GM18873 (cell line): ENCODE results near the gene KLHL33.

Experiments
- ATAC-seq: cut with Tn5 transposase; IDR thresholded peaks from one replicate; pipeline ENCODE4 v1.9.1; 2021; ENCODE audit warnings: mild to moderate bottlenecking, moderate library complexity, moderate number of reproducible peaks; ENCODE audit not compliant: unreplicated experiment, low FRiP score

The KLHL33 gene, protein sequence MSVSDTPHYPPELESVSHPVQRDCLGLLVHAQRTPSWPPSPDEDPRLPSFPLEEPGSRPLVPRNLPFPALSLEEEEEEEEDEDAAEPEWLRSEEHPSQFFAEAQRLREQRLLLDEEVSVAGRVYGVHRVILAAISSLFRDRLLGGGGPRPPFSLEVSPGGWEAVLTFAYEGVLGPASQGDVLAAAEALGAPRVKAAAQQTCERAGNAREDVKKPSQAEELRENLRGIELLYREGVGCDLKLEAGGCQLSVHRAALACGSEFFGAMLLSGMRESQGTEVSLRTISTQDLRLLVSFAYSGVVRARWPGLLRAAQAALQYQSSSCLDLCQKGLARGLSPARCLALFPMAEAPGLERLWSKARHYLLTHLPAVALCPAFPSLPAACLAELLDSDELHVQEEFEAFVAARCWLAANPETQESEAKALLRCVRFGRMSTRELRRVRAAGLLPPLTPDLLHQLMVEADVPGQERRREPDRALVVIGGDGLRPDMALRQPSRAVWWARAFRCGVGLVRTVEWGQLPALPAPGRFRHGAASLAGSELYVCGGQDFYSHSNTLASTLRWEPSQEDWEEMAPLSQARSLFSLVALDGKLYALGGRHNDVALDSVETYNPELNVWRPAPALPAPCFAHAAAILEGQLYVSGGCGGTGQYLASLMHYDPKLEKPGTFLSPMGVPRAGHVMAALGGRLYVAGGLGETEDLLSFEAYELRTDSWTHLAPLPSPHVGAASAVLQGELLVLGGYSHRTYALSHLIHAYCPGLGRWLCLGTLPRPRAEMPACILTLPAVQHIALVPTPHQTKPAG

DNA sequence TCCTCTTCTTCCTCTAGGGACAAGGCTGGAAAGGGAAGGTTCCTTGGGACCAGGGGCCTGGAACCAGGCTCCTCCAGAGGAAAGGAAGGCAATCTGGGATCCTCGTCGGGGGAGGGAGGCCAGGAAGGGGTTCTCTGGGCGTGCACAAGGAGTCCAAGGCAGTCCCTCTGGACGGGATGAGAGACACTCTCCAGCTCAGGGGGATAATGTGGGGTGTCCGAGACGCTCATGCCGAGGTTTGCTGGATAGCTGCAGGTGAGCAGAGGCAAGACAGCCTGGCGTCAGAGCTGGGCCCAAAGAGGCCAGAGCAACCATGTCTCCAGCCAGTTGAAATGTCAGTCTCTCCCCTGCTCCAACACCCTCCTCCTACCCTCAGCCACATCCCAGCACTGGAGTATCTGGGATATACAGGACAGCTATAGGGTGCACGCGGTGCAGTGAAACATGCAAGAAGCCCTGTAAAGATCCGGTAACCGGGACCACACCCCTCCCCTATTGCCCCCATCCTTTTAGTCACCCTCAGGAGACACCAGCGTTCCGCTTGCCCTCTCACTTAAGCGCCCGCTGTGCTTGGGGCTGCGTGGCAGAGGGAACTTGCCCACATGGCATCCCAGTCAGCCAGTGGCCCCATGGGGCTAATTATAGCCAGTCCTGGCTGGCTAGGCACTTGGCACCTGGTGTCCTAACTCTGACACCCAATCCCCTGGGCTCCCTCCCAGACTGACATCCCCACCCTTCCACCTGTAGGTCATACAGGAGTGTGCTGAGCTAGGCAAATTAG is at the start of gene KLHL33:
Gene KLHL33 (minus strand): TSS at position 585 of the 781 bp plus-strand sequence. CDS start 355 bp downstream, at position 230.
- no peak for ATAC-seq

DNA sequence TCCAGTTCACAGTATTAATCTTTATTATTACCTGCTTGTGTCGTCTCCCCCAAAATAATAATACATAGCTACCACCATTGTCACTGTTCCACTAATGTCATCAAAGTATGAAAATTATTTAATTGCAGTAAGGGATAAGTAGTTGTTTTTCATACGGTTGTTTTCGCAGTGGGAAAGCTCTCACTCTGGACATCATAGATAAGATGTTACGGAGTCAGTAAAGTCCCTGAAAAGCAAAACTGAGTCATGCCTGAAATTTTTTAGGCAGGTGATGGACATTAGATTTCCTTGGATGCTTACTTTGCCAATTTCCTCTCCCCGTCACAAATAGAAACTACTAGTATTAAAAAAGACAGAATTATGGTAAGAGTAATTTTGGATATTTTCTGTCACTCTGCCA is 46.4 kb upstream of the KLHL33 start:
- no peak for ATAC-seq

DNA sequence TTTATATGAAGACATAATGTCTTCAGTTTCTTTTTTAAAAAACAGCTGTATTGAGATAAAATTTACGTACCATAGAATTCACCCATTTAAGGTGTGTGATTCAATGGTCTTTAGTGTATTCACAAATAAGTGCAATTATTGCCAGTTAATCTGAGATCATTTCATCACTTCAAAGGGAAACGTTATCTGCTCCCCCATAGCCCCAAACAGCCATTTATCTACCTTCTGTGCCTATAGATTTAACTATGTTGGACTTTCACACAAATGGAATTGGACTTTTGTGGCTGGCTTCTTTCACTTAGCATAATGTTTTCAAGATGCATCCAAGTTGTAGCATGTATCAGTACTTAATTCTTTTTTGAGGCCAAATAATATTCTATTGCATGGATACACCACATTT is 42.9 kb upstream of the KLHL33 start:
- ATAC-seq: no peak

DNA sequence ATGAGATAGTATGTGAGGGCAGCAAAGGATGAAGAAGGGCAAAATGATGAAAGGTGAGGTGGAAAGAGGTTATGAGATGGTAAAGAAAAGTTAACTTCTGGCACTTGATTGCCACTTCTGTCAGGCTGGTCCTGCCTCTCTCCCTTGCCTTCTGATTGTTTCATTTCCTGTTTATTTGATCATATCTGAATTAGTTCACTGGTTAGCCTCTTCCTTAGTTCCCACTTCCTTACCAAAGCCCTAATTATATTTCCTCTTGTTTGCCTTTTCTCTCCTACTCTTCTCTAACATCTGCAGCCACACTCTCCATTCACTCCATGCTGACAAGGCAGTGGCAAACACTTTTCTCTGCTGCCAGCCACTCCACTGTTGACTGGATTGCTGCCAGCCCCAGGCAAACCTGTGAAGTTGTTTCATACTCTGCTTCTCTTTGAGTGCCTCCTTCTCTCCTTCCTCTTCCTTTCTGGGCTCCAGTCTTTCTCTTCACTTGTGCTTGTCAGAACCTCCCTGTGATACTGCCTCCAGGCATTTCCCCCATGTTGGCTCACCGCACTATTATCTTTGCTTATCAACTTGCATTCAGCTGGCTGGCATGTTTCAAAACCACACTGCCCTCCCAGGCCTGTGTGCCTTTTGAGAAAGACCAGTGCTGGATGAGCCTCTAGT is 41.4 kb upstream of the KLHL33 start:
- ATAC-seq: no peak

DNA sequence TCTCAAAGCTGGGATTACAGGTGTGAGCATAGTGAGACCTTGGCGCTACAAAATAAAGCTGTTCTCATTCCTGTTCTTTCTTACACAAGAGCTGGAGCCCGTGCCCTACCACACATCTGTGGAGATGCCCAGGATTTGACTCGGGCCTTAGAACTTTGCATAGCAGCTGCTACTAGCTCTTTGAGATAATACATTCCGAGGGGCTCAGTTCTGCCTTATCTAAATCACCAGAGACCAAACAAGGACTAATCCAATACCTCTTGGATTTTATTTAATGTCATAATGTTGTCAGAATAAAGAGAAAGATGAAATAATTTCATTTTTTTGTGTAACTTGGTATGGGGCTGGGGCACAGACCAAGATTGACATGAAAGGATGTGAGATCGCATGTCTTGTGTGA is 40.8 kb upstream of the KLHL33 start:
- ATAC-seq: no peak

DNA sequence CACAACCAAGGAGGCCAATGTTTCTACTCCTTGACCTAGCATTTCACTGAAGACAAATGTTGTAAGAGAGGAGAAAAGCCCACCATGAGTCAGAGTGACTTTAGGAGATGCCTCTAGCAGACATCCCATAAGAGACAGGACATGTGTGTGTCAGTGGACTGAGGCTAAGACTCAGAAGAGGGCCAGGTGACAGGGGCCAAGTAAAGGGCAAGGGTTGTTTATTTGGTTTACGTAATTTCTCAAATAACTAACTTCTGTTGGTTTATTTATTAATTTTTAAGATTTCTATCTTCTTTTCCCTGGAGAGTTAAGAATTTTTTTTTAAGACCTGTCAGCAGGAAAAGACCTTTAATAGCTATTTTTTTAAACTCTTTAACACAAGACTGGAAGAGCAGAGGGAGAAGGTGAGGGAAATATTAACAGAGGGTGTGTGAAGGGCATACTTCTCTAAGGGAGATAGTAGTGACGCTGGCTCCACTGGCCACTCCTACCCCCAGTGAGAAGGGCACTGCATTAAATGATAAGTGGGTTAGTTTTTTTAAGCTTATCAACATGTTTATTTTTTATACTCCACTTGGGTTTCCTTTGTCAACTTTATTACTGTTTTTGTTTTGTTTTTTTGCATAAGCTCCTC is 36.7 kb upstream of the KLHL33 start:
- no peak for ATAC-seq

DNA sequence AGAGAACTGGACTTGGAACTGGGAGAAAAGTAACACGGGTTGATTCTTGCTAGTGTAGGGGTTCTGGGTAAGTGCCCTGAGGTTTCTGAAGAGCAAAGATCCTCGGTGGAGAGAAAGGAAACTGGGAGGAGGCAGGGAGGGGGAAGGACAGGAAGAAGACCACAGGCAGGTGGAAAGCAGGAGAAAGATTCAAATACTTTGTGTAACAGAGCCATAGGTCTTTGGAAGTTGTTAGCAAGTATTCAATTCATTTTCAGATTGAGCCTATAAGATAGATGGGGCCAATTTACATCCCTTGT is 34.6 kb upstream of the KLHL33 start:
- ATAC-seq: no peak

DNA sequence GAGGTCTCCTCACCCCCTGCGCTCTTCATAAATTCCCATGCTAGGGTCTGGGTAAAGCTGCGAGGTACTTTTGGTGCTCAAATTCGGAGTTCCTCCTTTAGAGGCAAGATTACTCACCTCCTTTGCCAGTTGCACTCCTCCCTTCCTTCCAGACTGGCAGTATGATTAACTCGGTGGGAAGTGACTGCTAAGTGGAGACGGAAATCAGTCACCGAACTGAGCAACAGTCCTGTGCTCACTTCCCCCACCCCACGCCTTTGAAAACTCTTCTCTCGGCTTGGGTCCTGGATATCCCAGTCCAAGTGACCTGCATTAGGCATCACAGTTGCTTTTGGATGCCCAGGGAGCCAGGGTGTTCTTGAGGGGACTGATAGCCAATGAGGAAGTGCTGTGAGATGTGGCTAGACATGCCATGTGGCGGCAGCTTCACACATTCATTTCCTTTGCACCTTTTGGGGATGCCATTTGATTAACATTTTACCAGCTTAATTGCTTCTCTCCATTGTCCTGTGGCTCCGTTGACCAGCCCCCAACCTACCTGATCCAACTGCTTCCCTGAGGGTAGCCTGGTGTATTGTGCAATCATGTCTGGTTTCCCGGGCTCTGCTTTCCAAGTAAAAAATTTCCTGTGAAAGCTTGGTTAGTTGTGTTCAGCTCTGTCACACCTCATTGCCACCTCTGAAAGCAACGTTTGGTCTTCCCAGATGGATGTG is 34.1 kb upstream of the KLHL33 start:
- peak; percentile 32 for ATAC-seq

DNA sequence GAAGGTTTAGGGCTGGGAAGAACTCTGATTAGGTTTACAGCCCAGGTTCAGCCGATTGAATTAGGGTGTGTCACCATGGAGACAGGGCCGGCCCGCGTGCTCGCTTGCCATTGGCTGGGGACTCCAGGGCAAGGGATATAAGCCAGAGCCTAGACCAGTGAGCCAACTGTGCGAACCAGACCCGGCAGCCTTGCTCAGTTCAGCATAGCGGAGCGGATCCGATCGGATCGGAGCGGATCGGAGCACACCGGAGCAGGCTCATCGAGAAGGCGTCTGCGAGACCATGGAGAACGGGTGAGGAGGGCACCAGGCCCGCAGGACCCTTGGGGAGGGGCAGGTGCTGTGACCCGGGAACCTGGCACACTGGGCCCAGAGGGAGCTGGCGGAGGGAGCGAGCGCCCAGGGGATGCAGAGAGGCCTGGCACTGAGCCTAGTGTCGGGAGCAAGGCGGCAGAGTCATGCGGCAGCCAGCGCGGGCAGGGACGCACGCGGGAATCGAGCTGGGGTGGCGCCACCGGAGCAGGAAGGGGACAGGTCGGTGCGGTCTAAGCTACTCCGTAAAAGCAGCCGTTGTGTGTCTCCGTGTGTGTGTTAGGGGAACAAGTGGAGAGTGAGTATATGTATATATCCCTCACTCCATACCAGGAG is 33.4 kb upstream of the KLHL33 start, which contains the start of gene PNP:
Gene PNP (plus strand): TSS at position 165 of the 648 bp plus-strand sequence. CDS start 119 bp downstream, at position 284.
- ATAC-seq: peak; percentile 88

DNA sequence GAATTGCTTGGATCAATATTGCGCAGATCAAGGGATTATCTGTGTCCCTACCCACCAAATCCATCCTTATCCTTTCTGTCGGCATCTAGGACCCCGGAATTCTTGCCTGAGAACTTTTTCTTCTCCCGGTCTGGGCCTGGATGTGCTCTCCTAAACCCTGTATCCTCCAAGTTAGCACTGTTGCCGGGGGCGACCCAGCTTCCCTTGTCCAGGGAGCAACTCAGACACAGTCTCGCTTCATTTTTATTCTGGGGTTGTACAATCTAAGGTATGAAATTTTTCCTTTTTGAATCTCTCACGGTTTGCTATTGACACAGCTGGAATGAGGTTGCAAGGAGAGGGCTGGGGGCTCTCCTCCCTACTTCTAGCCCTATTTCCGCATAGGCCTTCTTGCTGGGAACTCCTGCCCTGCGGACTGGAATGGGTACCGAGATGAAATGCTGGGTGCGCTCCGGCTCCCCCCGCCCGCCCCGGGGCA is 32.8 kb upstream of the KLHL33 start:
- ATAC-seq: peak; percentile 3

DNA sequence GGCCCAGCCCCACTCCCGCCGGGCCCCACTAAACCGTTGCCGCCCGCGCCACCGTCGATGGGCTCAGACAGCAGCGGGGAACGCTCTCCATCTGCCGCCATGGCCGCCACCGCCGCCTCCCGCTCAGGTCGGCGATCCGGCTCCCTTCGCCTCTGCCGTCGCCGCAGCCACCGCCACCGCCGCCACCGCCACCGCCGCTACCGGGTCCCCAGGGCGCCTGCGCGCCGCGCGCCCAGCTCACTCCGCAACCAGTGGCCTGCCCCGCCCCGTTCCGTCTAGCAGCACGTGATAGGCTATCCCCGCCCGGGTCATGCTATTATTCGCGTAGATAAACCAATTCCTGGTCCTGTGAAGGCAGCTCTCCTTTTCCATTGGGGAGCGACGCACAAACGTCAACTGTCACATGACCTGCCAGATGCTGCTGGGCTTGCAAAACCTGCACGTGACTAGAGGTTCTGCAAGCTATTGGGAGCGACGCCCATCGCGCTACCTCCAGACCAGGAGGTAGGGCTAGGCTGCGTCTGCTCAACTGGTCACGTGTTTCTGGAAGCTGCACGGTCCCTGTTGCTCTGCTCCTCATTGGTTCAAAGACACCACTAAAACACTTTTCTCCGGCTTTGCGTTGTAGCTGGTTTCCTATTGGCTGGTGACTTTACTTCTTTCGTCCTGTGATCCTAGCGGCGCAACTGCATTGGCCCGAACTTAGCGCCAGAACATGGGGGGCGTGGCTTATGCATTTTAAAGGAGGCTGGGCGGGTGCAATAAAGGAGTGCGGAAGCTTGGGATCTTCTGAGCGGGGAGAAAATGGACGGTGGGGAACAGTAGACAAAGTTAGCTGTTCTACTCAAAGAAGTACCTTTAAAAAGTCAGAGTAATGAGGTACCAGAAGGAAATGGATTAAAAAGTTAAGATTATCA is 25.5 kb upstream of the KLHL33 start, which contains the start of gene PIP4P1:
Gene PIP4P1 (minus strand): TSS at position 210 of the 917 bp plus-strand sequence. CDS start 109 bp downstream, at position 101.
- peak; percentile 94 for ATAC-seq

DNA sequence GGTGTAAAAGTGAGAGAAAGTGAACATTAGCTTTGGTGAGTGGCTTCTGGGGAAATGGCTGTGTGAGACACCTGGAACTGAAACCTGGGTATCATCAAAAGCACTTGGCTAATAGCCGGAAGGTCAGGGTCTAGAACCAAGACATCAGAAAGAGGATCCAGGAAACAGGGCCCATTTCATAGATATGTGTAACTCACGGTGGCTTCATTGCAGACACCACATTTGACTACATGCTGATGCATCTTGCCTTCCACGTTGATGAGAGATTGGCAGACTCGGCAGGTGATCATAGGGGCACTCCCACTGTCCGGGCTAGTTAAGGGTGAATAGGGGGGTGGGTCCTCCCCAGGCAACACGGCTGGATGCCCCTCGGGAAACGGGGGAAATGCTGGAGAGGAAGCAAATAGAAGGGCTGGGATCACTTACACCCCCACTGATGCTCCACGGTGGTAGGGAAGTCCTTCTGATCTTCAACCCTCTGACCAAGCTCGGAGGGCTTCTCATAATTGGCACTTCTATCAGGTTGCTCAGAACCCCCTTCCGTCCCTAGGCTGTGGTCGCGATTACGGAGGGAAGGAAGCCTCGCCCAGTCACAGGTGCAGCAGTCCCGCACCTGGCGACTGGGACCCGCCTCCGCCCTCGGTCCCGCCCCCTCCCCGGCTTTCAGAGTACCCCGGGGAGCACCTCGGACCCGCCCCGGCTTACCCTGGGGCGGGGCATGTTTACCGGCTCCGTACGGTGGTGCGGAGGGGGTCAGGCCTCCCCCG is 24.7 kb upstream of the KLHL33 start:
- no peak for ATAC-seq

DNA sequence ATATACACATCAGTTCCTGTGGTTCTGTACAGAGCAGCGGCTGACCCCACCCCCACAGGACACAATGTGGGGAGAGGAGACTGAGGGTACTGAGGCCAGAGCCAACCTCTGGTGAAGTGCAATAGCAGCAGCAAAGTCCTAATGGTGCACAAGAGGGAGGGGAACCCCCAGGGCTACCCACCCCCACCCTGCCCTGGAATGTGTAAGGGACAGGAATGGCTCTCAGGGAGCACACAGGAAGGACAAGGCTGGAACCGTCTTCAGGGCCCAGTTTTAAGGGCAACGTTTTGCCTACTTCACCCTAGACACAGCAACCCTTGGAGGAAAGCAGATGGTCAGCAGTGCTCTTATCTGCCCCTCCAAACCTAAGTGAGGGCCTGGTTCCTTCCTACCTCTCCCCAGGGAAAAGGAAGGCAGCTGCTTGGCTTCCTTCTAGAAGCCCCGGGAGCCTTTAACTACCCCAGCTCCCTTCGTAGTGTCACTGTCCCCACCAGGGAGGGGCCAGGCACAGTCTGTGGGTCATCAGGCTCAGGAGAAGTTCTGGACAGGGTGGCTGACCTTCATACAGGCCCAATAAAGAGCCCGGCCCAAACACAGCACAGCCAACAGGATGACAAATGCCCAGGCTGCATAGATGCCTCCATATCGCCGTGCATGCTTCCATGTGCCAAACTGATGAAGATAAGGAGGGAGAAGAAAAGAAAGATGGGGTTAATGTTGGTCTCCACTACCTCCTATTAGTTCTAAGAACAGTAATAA is 22.2 kb upstream of the KLHL33 start:
- ATAC-seq: no peak

DNA sequence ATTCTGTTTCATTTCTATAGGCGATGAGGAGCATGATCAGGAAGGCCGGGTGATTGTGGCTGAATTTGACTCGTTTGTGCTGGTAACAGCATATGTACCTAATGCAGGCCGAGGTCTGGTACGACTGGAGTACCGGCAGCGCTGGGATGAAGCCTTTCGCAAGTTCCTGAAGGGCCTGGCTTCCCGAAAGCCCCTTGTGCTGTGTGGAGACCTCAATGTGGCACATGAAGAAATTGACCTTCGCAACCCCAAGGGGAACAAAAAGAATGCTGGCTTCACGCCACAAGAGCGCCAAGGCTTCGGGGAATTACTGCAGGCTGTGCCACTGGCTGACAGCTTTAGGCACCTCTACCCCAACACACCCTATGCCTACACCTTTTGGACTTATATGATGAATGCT is 21.0 kb upstream of the KLHL33 start:
- no peak for ATAC-seq

DNA sequence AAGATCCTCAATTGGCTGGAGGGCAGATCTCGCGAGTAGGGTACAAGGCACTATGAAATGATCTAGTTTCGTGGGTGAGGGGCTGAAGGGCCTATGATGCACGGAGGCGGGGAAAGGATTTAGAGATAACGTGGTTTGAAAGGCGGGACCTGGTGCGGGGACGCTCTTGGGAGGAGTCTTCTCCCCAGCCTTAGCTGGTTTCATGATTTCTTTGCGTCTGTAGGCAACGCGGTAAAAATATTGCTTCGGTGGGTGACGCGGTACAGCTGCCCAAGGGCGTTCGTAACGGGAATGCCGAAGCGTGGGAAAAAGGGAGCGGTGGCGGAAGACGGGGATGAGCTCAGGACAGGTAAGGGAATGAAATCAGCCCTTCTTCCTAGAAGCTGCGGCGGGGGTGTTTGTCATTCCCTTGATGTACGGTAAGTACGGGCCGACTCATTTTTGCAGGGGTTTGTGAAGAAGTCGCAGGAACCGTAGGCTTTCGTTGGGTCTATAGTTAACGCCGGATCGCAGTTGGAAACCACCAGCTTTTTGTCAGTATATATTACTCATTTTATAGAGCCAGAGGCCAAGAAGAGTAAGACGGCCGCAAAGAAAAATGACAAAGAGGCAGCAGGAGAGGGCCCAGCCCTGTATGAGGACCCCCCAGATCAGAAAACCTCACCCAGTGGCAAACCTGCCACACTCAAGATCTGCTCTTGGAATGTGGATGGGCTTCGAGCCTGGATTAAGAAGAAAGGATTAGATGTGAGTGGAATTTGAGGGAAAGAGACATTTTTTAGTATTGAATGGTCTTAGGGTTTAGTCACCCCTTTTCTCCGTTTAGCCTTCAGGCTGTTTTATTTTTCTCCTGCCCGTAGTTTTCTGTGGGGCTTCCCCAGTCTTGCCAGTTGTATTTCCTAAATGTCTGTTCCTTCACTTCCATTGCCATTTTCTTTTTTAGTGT is 19.7 kb upstream of the KLHL33 start:
- peak; percentile 28 for ATAC-seq
